T-helper 2 cell (primary cell): ENCODE measurements around the gene NMNAT3.

Experiments
- DNase-seq, 5 experiments: peaks; one replicate each; pipeline versions ENCODE4 v3.0.0 to v3.0.0-alpha.2; 2012 to 2022

The NMNAT3 gene

GRCh38 chr3:139577909-139578308 is 99.9 kb downstream of the NMNAT3 start:
- no peak for DNase-seq

- no peak for DNase-seq
Observed at GRCh38 chr3:139577346-139577745, 100.4 kb downstream of the NMNAT3 start.

- DNase-seq = no peak
Observed at GRCh38 chr3:139574026-139574947, 103.5 kb downstream of the NMNAT3 start.

GRCh38 chr3:139572847-139573672 is 104.7 kb downstream of the NMNAT3 start:
- no peak for DNase-seq

GRCh38 chr3:139571711-139572110 is 106.1 kb downstream of the NMNAT3 start:
- no peak for DNase-seq

GRCh38 chr3:139564294-139564861 is 113.4 kb downstream of the NMNAT3 start:
- no peak for DNase-seq

- no peak for DNase-seq
Observed at GRCh38 chr3:139561959-139562676, 115.7 kb downstream of the NMNAT3 start.

- no peak for DNase-seq
Observed at GRCh38 chr3:139561255-139561817, 116.4 kb downstream of the NMNAT3 start.

GRCh38 chr3:139560411-139560810 is 117.4 kb downstream of the NMNAT3 start:
- DNase-seq = no peak

GRCh38 chr3:139559541-139559940 is 118.2 kb downstream of the NMNAT3 start:
- DNase-seq = no peak

- no peak for DNase-seq
Observed at GRCh38 chr3:139558351-139559266, 119.2 kb downstream of the NMNAT3 start.

GRCh38 chr3:139557041-139557440 is 120.7 kb downstream of the NMNAT3 start:
- DNase-seq = no peak

- DNase-seq = no peak
Observed at GRCh38 chr3:139555249-139555648, 122.5 kb downstream of the NMNAT3 start.

- no peak for DNase-seq
Observed at GRCh38 chr3:139554628-139555027, 123.1 kb downstream of the NMNAT3 start.

- DNase-seq = no peak
Observed at GRCh38 chr3:139552632-139553365, 125.0 kb downstream of the NMNAT3 start.

GRCh38 chr3:139548801-139549200 is 129.0 kb downstream of the NMNAT3 start:
- DNase-seq = no peak

- no peak for DNase-seq
Observed at GRCh38 chr3:139547666-139548065, 130.1 kb downstream of the NMNAT3 start.

GRCh38 chr3:139546772-139547171 is 131.0 kb downstream of the NMNAT3 start:
- no peak for DNase-seq

GRCh38 chr3:139541532-139542288 is 136.1 kb downstream of the NMNAT3 start:
- no peak for DNase-seq
